ENCODE measurements around the gene DKK3.

DKK3 gene

GRCh38 chr11:11978098-11978637 is 30.3 kb downstream of the DKK3 start:
- no peak overlapping the region for H3K9ac ChIP-seq (ENCODE audit: low read depth, low read length)
- no peak overlapping the region for H3K4me3 ChIP-seq (ENCODE audit: low read length)
- no peak overlapping the region for H3K27ac ChIP-seq (ENCODE audit: low read length)
- H3K9me3 ChIP-seq (ENCODE audit: insufficient read depth, low read depth, low read length): no peaks in the 10 kb centered on the region
- H3K27me3 ChIP-seq (ENCODE audit: insufficient read depth, low read length): no peaks in the 10 kb centered on the region
- H3K36me3 ChIP-seq (ENCODE audit: insufficient read depth, low read depth, low read length): peaks cover 9% of the 10 kb centered on the region; the same call in 1 of the 2 replicates
- H3K4me1 ChIP-seq (ENCODE audit: insufficient read depth, low read length): peaks cover 4% of the 10 kb centered on the region; the same call in 1 of the 2 replicates

- H3K9ac ChIP-seq (ENCODE audit: low read depth, low read length): no peak overlapping the region
- no peak overlapping the region for H3K4me3 ChIP-seq (ENCODE audit: low read length)
- no peak overlapping the region for H3K27ac ChIP-seq (ENCODE audit: low read length)
- H3K27me3 ChIP-seq (ENCODE audit: insufficient read depth, low read length): no peaks in the 10 kb centered on the region
- H3K4me1 ChIP-seq (ENCODE audit: insufficient read depth, low read length): peaks cover 4% of the 10 kb centered on the region; the same call in 1 of the 2 replicates
- no peaks in the 10 kb centered on the region for H3K9me3 ChIP-seq (ENCODE audit: insufficient read depth, low read depth, low read length)
- H3K36me3 ChIP-seq (ENCODE audit: insufficient read depth, low read depth, low read length): peaks cover 9% of the 10 kb centered on the region; the same call in 1 of the 2 replicates
Measured at GRCh38 chr11:11977206-11977938, 31.1 kb downstream of the DKK3 start.

GRCh38 chr11:11976481-11977127 is 31.8 kb downstream of the DKK3 start:
- H3K27me3 ChIP-seq (ENCODE audit: insufficient read depth, low read length): no peaks in the 10 kb centered on the region
- peaks cover 4% of the 10 kb centered on the region; the same call in 1 of the 2 replicates for H3K4me1 ChIP-seq (ENCODE audit: insufficient read depth, low read length)
- H3K4me3 ChIP-seq (ENCODE audit: low read length): no peak overlapping the region
- H3K36me3 ChIP-seq (ENCODE audit: insufficient read depth, low read depth, low read length): peaks cover 9% of the 10 kb centered on the region; the same call in 1 of the 2 replicates
- no peak overlapping the region for H3K9ac ChIP-seq (ENCODE audit: low read depth, low read length)
- H3K9me3 ChIP-seq (ENCODE audit: insufficient read depth, low read depth, low read length): no peaks in the 10 kb centered on the region
- H3K27ac ChIP-seq (ENCODE audit: low read length): no peak overlapping the region

GRCh38 chr11:11975201-11976092 is 33.0 kb downstream of the DKK3 start:
- Histone ChIP-seq H3K9me3 (ENCODE audit: insufficient read depth, low read depth, low read length) (no peaks in the 10 kb centered on the region), H3K4me1 (ENCODE audit: insufficient read depth, low read length) (peaks cover 4% of the 10 kb centered on the region; the same call in 1 of the 2 replicates), H3K27ac (ENCODE audit: low read length) (no peak overlapping the region)

GRCh38 chr11:11973866-11974265 is 34.6 kb downstream of the DKK3 start:
- Histone ChIP-seq H3K4me3 (ENCODE audit: low read length) (no peak overlapping the region), H3K9ac (ENCODE audit: low read depth, low read length) (no peak overlapping the region), H3K27ac (ENCODE audit: low read length) (no peak overlapping the region), H3K36me3 (ENCODE audit: insufficient read depth, low read depth, low read length) (peaks cover 9% of the 10 kb centered on the region; the same call in 1 of the 2 replicates), H3K4me1 (ENCODE audit: insufficient read depth, low read length) (peaks cover 4% of the 10 kb centered on the region; the same call in 1 of the 2 replicates), H3K9me3 (ENCODE audit: insufficient read depth, low read depth, low read length) (no peaks in the 10 kb centered on the region), H3K27me3 (ENCODE audit: insufficient read depth, low read length) (no peaks in the 10 kb centered on the region)

More at GRCh38 chr11:11975201-11976092, 33.0 kb downstream of the DKK3 start:
- Histone ChIP-seq H3K27me3 (ENCODE audit: insufficient read depth, low read length) (no peaks in the 10 kb centered on the region), H3K4me3 (ENCODE audit: low read length) (no peak overlapping the region), H3K9ac (ENCODE audit: low read depth, low read length) (no peak overlapping the region), H3K36me3 (ENCODE audit: insufficient read depth, low read depth, low read length) (peaks cover 9% of the 10 kb centered on the region; the same call in 1 of the 2 replicates)

GRCh38 chr11:11973361-11973800 is 35.0 kb downstream of the DKK3 start:
- H3K27me3 ChIP-seq (ENCODE audit: insufficient read depth, low read length): no peaks in the 10 kb centered on the region
- no peak overlapping the region for H3K9ac ChIP-seq (ENCODE audit: low read depth, low read length)
- H3K27ac ChIP-seq (ENCODE audit: low read length): no peak overlapping the region
- peaks cover 9% of the 10 kb centered on the region; the same call in 1 of the 2 replicates for H3K36me3 ChIP-seq (ENCODE audit: insufficient read depth, low read depth, low read length)
- no peak overlapping the region for H3K4me3 ChIP-seq (ENCODE audit: low read length)
- H3K9me3 ChIP-seq (ENCODE audit: insufficient read depth, low read depth, low read length): no peaks in the 10 kb centered on the region
- H3K4me1 ChIP-seq (ENCODE audit: insufficient read depth, low read length): peaks cover 4% of the 10 kb centered on the region; the same call in 1 of the 2 replicates

GRCh38 chr11:11972730-11973341 is 35.6 kb downstream of the DKK3 start:
- Histone ChIP-seq H3K36me3 (ENCODE audit: insufficient read depth, low read depth, low read length) (peaks cover 9% of the 10 kb centered on the region; the same call in 1 of the 2 replicates), H3K9me3 (ENCODE audit: insufficient read depth, low read depth, low read length) (no peaks in the 10 kb centered on the region), H3K27ac (ENCODE audit: low read length) (no peak overlapping the region), H3K9ac (ENCODE audit: low read depth, low read length) (no peak overlapping the region), H3K4me3 (ENCODE audit: low read length) (no peak overlapping the region), H3K4me1 (ENCODE audit: insufficient read depth, low read length) (peaks cover 4% of the 10 kb centered on the region; the same call in 1 of the 2 replicates), H3K27me3 (ENCODE audit: insufficient read depth, low read length) (no peaks in the 10 kb centered on the region)

- no peak overlapping the region for H3K4me3 ChIP-seq (ENCODE audit: low read length)
- no peak overlapping the region for H3K9ac ChIP-seq (ENCODE audit: low read depth, low read length)
- peaks cover 9% of the 10 kb centered on the region; the same call in 1 of the 2 replicates for H3K36me3 ChIP-seq (ENCODE audit: insufficient read depth, low read depth, low read length)
- H3K27me3 ChIP-seq (ENCODE audit: insufficient read depth, low read length): no peaks in the 10 kb centered on the region
- peaks cover 4% of the 10 kb centered on the region; the same call in 1 of the 2 replicates for H3K4me1 ChIP-seq (ENCODE audit: insufficient read depth, low read length)
- H3K27ac ChIP-seq (ENCODE audit: low read length): no peak overlapping the region
- no peaks in the 10 kb centered on the region for H3K9me3 ChIP-seq (ENCODE audit: insufficient read depth, low read depth, low read length)
Measured at GRCh38 chr11:11971906-11972547, 36.4 kb downstream of the DKK3 start.

GRCh38 chr11:11970556-11970955 is 37.9 kb downstream of the DKK3 start:
- H3K4me3 ChIP-seq (ENCODE audit: low read length): no peak overlapping the region
- no peak overlapping the region for H3K27ac ChIP-seq (ENCODE audit: low read length)
- no peaks in the 10 kb centered on the region for H3K9me3 ChIP-seq (ENCODE audit: insufficient read depth, low read depth, low read length)
- no peaks in the 10 kb centered on the region for H3K4me1 ChIP-seq (ENCODE audit: insufficient read depth, low read length)
- no peaks in the 10 kb centered on the region for H3K27me3 ChIP-seq (ENCODE audit: insufficient read depth, low read length)
- peaks cover 9% of the 10 kb centered on the region; the same call in 1 of the 2 replicates for H3K36me3 ChIP-seq (ENCODE audit: insufficient read depth, low read depth, low read length)
- no peak overlapping the region for H3K9ac ChIP-seq (ENCODE audit: low read depth, low read length)

- no peak overlapping the region for H3K4me3 ChIP-seq (ENCODE audit: low read length)
- H3K27me3 ChIP-seq (ENCODE audit: insufficient read depth, low read length): no peaks in the 10 kb centered on the region
- H3K36me3 ChIP-seq (ENCODE audit: insufficient read depth, low read depth, low read length): peaks cover 9% of the 10 kb centered on the region; the same call in 1 of the 2 replicates
- no peak overlapping the region for H3K27ac ChIP-seq (ENCODE audit: low read length)
- no peak overlapping the region for H3K9ac ChIP-seq (ENCODE audit: low read depth, low read length)
- H3K9me3 ChIP-seq (ENCODE audit: insufficient read depth, low read depth, low read length): no peaks in the 10 kb centered on the region
- H3K4me1 ChIP-seq (ENCODE audit: insufficient read depth, low read length): no peaks in the 10 kb centered on the region
Measured at GRCh38 chr11:11969380-11970215, 38.8 kb downstream of the DKK3 start.

All from iPS-20b (cell line).